Trophoblast cell (in vitro differentiated cells and primary cell): ENCODE data around the gene WFS1.

Source experiments
- DNase-seq, 2 donors: peaks; one replicate each; pipeline ENCODE4 v3.0.0-alpha.2; 2016
- H2AFZ ChIP-seq: 2 replicates; pipeline ENCODE4 v1.6.1; 2013; ENCODE audit warnings: low read length, moderate library complexity, mild to moderate bottlenecking; ENCODE audit not compliant: insufficient read depth, poor library complexity
- H2AK5ac ChIP-seq: 2 replicates; pipeline ENCODE4 v1.6.1; 2013; ENCODE audit warnings: mild to moderate bottlenecking, low read length
- H2BK120ac ChIP-seq: 2 replicates; pipeline ENCODE4 v1.6.1; 2013; ENCODE audit warnings: low read length, mild to moderate bottlenecking, moderate library complexity; ENCODE audit not compliant: insufficient read depth, poor library complexity
- H2BK12ac ChIP-seq: 2 replicates; pipeline ENCODE4 v1.6.1; 2013; ENCODE audit warnings: mild to moderate bottlenecking, low read length, moderate library complexity
- H2BK5ac ChIP-seq: 2 replicates; pipeline ENCODE4 v1.6.1; 2013; ENCODE audit warnings: low read length, low read depth, moderate library complexity, mild to moderate bottlenecking; ENCODE audit not compliant: poor library complexity
- H3K14ac ChIP-seq: 2 replicates; pipeline ENCODE4 v1.6.1; 2013; ENCODE audit warnings: mild to moderate bottlenecking, low read length
- H3K18ac ChIP-seq: 2 replicates; pipeline ENCODE4 v1.6.1; 2013; ENCODE audit warnings: mild to moderate bottlenecking, low read length
- H3K23ac ChIP-seq: 2 replicates; pipeline ENCODE4 v1.6.1; 2013; ENCODE audit warnings: low read length
- H3K27ac ChIP-seq: 2 replicates; pipeline ENCODE4 v1.5.1; 2013; ENCODE audit warnings: low read depth, mild to moderate bottlenecking, inconsistent platforms, low read length, moderate library complexity
- H3K27me3 ChIP-seq: 2 replicates; pipeline ENCODE4 v1.6.1; 2013; ENCODE audit warnings: inconsistent platforms, mild to moderate bottlenecking, low read length, moderate library complexity; ENCODE audit not compliant: insufficient read depth
- H3K36me3 ChIP-seq, 2 experiments: 1 replicate in 1 of 2; 2 replicates in 1 of 2; pipeline ENCODE4 v1.6.1; 2013; ENCODE audit warnings: low read length in 2 of 2, mild to moderate bottlenecking in 2 of 2, moderate library complexity in 1 of 2; ENCODE audit not compliant: insufficient read depth in 2 of 2, control insufficient read depth in 1 of 2
- H3K4ac ChIP-seq: 2 replicates; pipeline ENCODE4 v1.6.1; 2013; ENCODE audit warnings: low read depth, mild to moderate bottlenecking, low read length, moderate library complexity
- H3K4me1 ChIP-seq, 2 experiments: 1 replicate in 1 of 2; 2 replicates in 1 of 2; pipeline ENCODE4 v1.6.1; 2013; ENCODE audit warnings: low read length in 2 of 2, mild to moderate bottlenecking in 2 of 2, moderate library complexity in 1 of 2; ENCODE audit not compliant: insufficient read depth in 2 of 2, control insufficient read depth in 1 of 2
- H3K4me2 ChIP-seq: 2 replicates; pipeline ENCODE4 v1.6.1; 2013; ENCODE audit warnings: inconsistent platforms, mild to moderate bottlenecking, low read length, moderate library complexity
- H3K4me3 ChIP-seq: 2 replicates; pipeline ENCODE4 v1.5.1; 2013; ENCODE audit warnings: mild to moderate bottlenecking, low read depth, low read length, inconsistent platforms
- H3K79me1 ChIP-seq: one replicate; pipeline ENCODE4 v1.6.1; 2013; ENCODE audit warnings: low read length
- H3K79me2 ChIP-seq: 2 replicates; pipeline ENCODE4 v1.6.1; 2013; ENCODE audit warnings: low read length, mild to moderate bottlenecking; ENCODE audit not compliant: control insufficient read depth, insufficient read depth, poor library complexity
- H3K9ac ChIP-seq: 2 replicates; pipeline ENCODE4 v1.6.1; 2013; ENCODE audit warnings: mild to moderate bottlenecking, low read length
- H3K9me3 ChIP-seq: 2 replicates; pipeline ENCODE4 v1.6.1; 2013; ENCODE audit warnings: low read depth, mild to moderate bottlenecking, control low read depth, inconsistent platforms, low read length; ENCODE audit not compliant: insufficient read depth
- H4K12ac ChIP-seq: 2 replicates; pipeline ENCODE4 v1.6.1; 2013; ENCODE audit warnings: low read depth, mild to moderate bottlenecking, low read length, moderate library complexity
- H4K8ac ChIP-seq: 2 replicates; pipeline ENCODE4 v1.6.1; 2013; ENCODE audit warnings: low read depth, mild to moderate bottlenecking, low read length, moderate library complexity
- H4K91ac ChIP-seq: one replicate; pipeline ENCODE4 v1.6.1; 2013; ENCODE audit warnings: low read depth, mild to moderate bottlenecking, low read length, moderate library complexity
- WGBS: extraction: QIAGEN DNeasy Blood & Tissue Kit; methylation state at CpG from one replicate; pipeline ENCODE4 v1.1.7; 2013; ENCODE audit warnings: missing lambda C conversion rate; ENCODE audit not compliant: insufficient read length, insufficient coverage; ENCODE audit errors: extremely low coverage; 5-methylcytosine and 5-hydroxymethylcytosine counted together

WFS1 gene

GRCh38 chr4:6309777-6310176 lies 40.1 kb downstream of the WFS1 start:
- no peak overlapping the region for H3K4ac ChIP-seq
- H3K79me2 ChIP-seq: no peaks in the 10 kb centered on the region
- H3K4me3 ChIP-seq: no peak overlapping the region
- no peak overlapping the region for H3K18ac ChIP-seq
- H3K23ac ChIP-seq: no peak overlapping the region
- H4K91ac ChIP-seq: no peak overlapping the region
- no peak overlapping the region for H2AFZ ChIP-seq
- peaks cover 3% of the 10 kb centered on the region for H3K27me3 ChIP-seq
- no peak overlapping the region for H4K8ac ChIP-seq
- no peak overlapping the region for H2BK120ac ChIP-seq
- peaks cover 13 to 28% of the 10 kb centered on the region in 2 experiments for H3K4me1 ChIP-seq
- no peak overlapping the region for H2BK12ac ChIP-seq
- no peak overlapping the region for H2BK5ac ChIP-seq
- H3K27ac ChIP-seq: no peak overlapping the region
- no peak overlapping the region for H4K12ac ChIP-seq
- no peak overlapping the region for H3K9ac ChIP-seq
- no peak for DNase-seq
- peaks cover 4% of the 10 kb centered on the region for H3K9me3 ChIP-seq
- H3K79me1 ChIP-seq: peaks cover 13% of the 10 kb centered on the region
- H3K36me3 ChIP-seq: peaks cover 0 to 1% of the 10 kb centered on the region in 2 experiments
- no peak overlapping the region for H3K14ac ChIP-seq
- WGBS: no CpG with 5 or more reads among the region's 7 CpGs
- H2AK5ac ChIP-seq: no peak overlapping the region
- H3K4me2 ChIP-seq: peak overlapping the region; percentile 80

GRCh38 chr4:6313216-6313615 lies 43.6 kb downstream of the WFS1 start:
- H3K79me1 ChIP-seq: peaks cover 13% of the 10 kb centered on the region
- H3K27me3 ChIP-seq: peaks cover 3% of the 10 kb centered on the region
- H3K27ac ChIP-seq: no peak overlapping the region
- H3K14ac ChIP-seq: no peak overlapping the region
- no peak overlapping the region for H3K4ac ChIP-seq
- no peak overlapping the region for H3K4me2 ChIP-seq
- H3K9me3 ChIP-seq: peaks cover 7% of the 10 kb centered on the region
- H4K91ac ChIP-seq: no peak overlapping the region
- H2AK5ac ChIP-seq: no peak overlapping the region
- H4K12ac ChIP-seq: no peak overlapping the region
- no peaks in the 10 kb centered on the region for H3K36me3 ChIP-seq
- no peak overlapping the region for H2BK120ac ChIP-seq
- no peak overlapping the region for H3K9ac ChIP-seq
- no peak overlapping the region for H2AFZ ChIP-seq
- no peak overlapping the region for H2BK12ac ChIP-seq
- H3K18ac ChIP-seq: no peak overlapping the region
- DNase-seq: peak; percentile 72 to 94
- H3K4me1 ChIP-seq: peaks cover 13 to 28% of the 10 kb centered on the region in 2 experiments
- H2BK5ac ChIP-seq: no peak overlapping the region
- no CpG with 5 or more reads among the region's 6 CpGs for WGBS
- H3K79me2 ChIP-seq: no peaks in the 10 kb centered on the region
- no peak overlapping the region for H3K4me3 ChIP-seq
- no peak overlapping the region for H4K8ac ChIP-seq
- H3K23ac ChIP-seq: no peak overlapping the region

GRCh38 chr4:6316461-6317003 lies 46.9 kb downstream of the WFS1 start:
- Histone ChIP-seq H4K8ac (no peak overlapping the region), H3K27ac (no peak overlapping the region), H3K23ac (no peak overlapping the region), H3K27me3 (no peaks in the 10 kb centered on the region), H3K14ac (no peak overlapping the region), H2BK5ac (no peak overlapping the region), H3K36me3 (no peaks in the 10 kb centered on the region), H4K91ac (no peak overlapping the region), H3K9me3 (peaks cover 3% of the 10 kb centered on the region), H3K18ac (no peak overlapping the region), H2AK5ac (no peak overlapping the region), H2AFZ (no peak overlapping the region), H3K4me1 (peaks cover 9 to 18% of the 10 kb centered on the region in 2 experiments), H3K4me2 (no peak overlapping the region), H3K4me3 (no peak overlapping the region), H2BK120ac (no peak overlapping the region), H4K12ac (no peak overlapping the region), H2BK12ac (no peak overlapping the region), H3K79me1 (peaks cover 5% of the 10 kb centered on the region), H3K9ac (no peak overlapping the region), H3K79me2 (no peaks in the 10 kb centered on the region), H3K4ac (no peak overlapping the region)
- no CpG with 5 or more reads among the region's 6 CpGs for WGBS
- peak in 1 of 2 donors; percentile 24 for DNase-seq

GRCh38 chr4:6318206-6318605 lies 48.6 kb downstream of the WFS1 start:
- no peaks in the 10 kb centered on the region for H3K36me3 ChIP-seq
- no peak overlapping the region for H3K14ac ChIP-seq
- H2BK5ac ChIP-seq: no peak overlapping the region
- H3K27me3 ChIP-seq: no peaks in the 10 kb centered on the region
- no peak overlapping the region for H3K4ac ChIP-seq
- H3K4me3 ChIP-seq: no peak overlapping the region
- H3K27ac ChIP-seq: no peak overlapping the region
- peaks cover 3% of the 10 kb centered on the region for H3K9me3 ChIP-seq
- no peak overlapping the region for H4K91ac ChIP-seq
- DNase-seq: no peak
- H3K79me1 ChIP-seq: peaks cover 3% of the 10 kb centered on the region
- H3K23ac ChIP-seq: no peak overlapping the region
- H3K4me2 ChIP-seq: no peak overlapping the region
- H2BK120ac ChIP-seq: no peak overlapping the region
- H3K4me1 ChIP-seq: peaks cover 6 to 12% of the 10 kb centered on the region in 2 experiments
- no peak overlapping the region for H4K8ac ChIP-seq
- no peak overlapping the region for H2BK12ac ChIP-seq
- no peak overlapping the region for H2AK5ac ChIP-seq
- H3K79me2 ChIP-seq: no peaks in the 10 kb centered on the region
- no CpG with 5 or more reads among the region's 12 CpGs for WGBS
- H4K12ac ChIP-seq: no peak overlapping the region
- no peak overlapping the region for H2AFZ ChIP-seq
- H3K9ac ChIP-seq: no peak overlapping the region
- no peak overlapping the region for H3K18ac ChIP-seq
